GM10248 (cell line): ENCODE measurements around the gene SIX5.
"Not testable (repeated sequence)": the region's sequence is repeated elsewhere in the genome, so short reads cannot be mapped to it uniquely, and the experiment has no call there.

Experiments
- CTCF ChIA-PET: fragments of 300-600 bp; sonication (Branson Sonifier 250); formaldehyde crosslinking; extraction: SDS; loops from one replicate; lab custom pipeline; 2021; ENCODE audit warnings: antibody characterized with exemption; lab: Yijun Ruan, JAX
- POLR2A ChIA-PET: fragments of 350-650 bp; sonication (Branson Sonifier 250); formaldehyde crosslinking; extraction: SDS; loops from one replicate; lab custom pipeline; 2020; ENCODE audit warnings: antibody characterized with exemption; lab: Yijun Ruan, JAX
- DNase-seq: peaks from one replicate; pipeline ENCODE4 v3.0.0; 2012; ENCODE audit errors: extremely low spot score
- CTCF ChIP-seq: IDR thresholded peaks from 2 replicates; pipeline ENCODE4 v1.5.1; 2012; ENCODE audit warnings: mild to moderate bottlenecking, low read depth; ENCODE audit errors: extremely low read depth, missing control alignments, control extremely low read depth

SIX5 gene

DNA sequence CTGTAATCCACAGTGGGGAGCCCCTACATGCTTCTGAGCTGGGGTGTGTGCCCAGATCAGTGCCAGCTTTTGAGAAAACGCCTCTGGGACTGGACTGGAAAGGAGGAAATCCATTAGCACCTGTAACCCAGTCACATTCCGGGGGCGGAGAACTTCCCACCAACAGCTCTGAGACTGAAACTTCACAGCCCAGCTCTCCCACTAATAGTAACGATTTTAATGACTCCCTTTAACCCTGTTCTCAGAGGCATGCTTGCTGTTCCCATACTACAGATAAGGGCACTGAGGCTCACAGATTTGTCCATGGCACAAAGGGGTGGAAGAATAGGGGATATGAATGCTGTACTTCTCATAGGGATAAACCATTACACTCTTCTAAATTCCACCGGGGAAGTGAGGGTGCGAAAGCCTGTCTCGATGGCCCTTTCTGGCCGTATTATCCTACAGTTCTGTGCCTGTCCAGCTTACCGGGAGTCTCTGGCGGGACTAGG, 39.2 kb downstream of the SIX5 start:
- POLR2A ChIA-PET: interaction anchor here (0.6 to 1.5 kb wide), 4 partner anchors 12 to 100 kb away, joined by 3 read pairs; partner anchors contain the start of gene SIX5
- DNase-seq: peak; percentile 61
- TF ChIP-seq CTCF: no peak
- CTCF ChIA-PET: interaction anchor here (1.1 to 3.4 kb wide), 5 partner anchors 11 to 40 kb away, joined by 3 to 17 read pairs (median 8); partner anchors contain the start of genes QPCTL and SIX5

- DNase-seq, POLR2A ChIA-PET, CTCF ChIA-PET: not testable (repeated sequence)
Measured at GRCh38 chr19:45728683-45729082, 40.4 kb downstream of the SIX5 start.

DNA sequence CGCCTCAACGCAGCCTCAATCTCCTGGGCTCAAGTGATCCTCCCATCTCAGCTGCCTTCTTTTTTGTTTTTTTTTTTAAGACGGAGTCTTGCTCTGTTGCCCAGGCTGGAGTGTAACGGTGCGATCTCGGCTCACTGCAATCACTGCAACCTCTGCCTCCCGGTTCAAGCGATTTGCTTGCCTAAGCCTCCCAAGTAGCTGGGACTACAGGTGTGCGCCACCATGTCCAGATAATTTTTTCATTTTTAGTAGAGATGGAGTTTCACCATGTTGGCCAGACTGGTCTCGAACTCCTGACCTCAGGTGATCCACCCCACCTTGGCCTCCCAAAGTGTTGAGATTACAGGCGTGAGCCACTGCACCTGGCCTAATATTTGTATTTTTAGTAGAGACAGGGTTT, 49.0 kb downstream of the SIX5 start:
- CTCF ChIA-PET: interaction anchor here (1.0 to 8.3 kb wide), 5 partner anchors 10 to 143 kb away, joined by 3 to 45 read pairs (median 3); partner anchors contain the start of genes FBXO46, QPCTL, SIX5 and SNRPD2
- DNase-seq, POLR2A ChIA-PET: not testable (repeated sequence)

DNA sequence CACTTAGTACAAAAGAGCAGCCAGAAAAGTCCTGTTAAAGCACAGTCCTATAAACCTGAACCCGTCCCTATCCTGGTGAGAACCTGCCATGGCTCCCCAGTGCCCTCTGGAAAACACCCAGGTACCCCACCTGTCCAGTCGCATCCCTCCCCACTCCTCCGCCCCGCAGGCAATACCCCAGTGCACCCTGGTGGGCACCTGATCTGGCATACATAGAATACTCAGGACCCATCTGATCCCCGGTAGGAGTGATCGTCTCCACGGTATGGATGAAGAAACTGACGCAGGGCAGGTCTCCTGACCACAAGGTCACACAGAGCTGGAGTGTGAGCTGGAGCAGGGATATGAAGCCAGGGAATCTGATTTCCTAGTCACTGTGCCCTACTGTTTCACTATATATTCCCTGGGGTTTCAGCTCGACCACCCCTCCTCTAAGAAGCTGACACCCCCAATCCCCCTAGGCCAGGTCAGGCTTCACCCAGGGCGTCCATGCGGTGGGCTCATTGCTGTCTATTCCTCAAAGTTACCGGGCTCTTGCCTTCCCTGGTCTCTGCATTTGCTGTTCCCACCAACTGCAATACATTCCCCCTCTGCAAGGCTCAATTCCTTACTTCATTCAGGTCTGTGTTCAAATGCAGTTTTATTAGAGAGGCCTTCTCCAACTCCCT, 50.9 kb downstream of the SIX5 start:
- ChIA-PET CTCF (interaction anchor here (0.6 to 8.3 kb wide), 7 partner anchors 12 to 232 kb away, joined by 3 to 45 read pairs (median 4); partner anchors contain the start of genes FBXO46, QPCTL and SNRPD2), POLR2A (interaction anchor here (0.6 to 1.2 kb wide), 2 partner anchors 11 to 18 kb away, joined by 3 to 5 read pairs; no protein-coding TSS in a partner anchor)
- TF ChIP-seq CTCF: no peak
- DNase-seq: no peak

GRCh38 chr19:45717131-45717982, 51.7 kb downstream of the SIX5 start:
- DNase-seq: peak; percentile 98
- POLR2A ChIA-PET: interaction anchor here (0.6 to 1.2 kb wide), 7 partner anchors 12 to 242 kb away, joined by 3 to 13 read pairs (median 3); partner anchors contain the start of genes FBXO46, QPCTL, SIX5 and SNRPD2
- TF ChIP-seq CTCF: peak; percentile 11
- CTCF ChIA-PET: interaction anchor here (0.6 to 8.3 kb wide), 13 partner anchors 11 to 232 kb away, joined by 3 to 45 read pairs (median 4); partner anchors contain the start of genes FBXO46, QPCTL and SNRPD2

DNA sequence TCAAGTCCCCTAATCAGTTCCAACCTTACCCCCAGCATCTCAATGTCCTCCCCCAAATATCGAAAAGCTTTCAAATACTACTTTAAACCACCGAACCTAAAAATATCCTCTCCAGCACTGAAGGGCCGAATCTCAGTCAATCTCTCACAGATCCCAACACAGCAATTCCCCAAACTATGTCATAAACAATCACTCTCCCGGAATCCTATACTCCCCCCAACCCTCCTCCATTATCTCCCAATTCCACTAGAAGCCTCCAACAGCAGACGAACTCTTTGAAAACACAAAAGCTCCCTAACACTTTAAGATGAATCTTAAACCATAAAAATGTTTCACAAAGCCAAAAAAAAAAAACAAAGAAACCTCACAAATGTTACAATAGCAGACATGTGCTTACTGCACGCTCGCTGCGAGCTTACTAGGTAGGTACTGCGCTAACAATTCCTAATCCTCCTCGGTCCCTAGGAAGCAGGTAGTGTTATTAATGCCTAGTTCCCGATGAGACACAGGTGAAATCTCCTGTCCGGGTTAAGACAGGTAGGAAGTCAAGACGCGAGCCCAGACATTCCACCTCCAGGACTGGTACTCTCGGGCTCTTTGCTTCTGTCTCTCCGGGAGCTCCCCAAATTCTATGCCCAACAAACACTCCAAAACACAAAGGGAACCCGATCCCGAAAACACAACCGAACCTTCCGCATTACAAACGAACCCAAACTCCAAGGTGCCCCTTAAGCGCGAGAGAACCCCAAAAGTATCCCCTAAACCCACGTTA, 52.5 kb downstream of the SIX5 start:
- no peak for TF ChIP-seq CTCF
- POLR2A ChIA-PET: interaction anchor here (0.6 to 1.2 kb wide), 6 partner anchors 9 to 241 kb away, joined by 3 to 5 read pairs (median 3); partner anchors contain the start of genes FBXO46, QPCTL and SNRPD2
- DNase-seq: no peak
- CTCF ChIA-PET: interaction anchor here (0.6 to 8.3 kb wide), 12 partner anchors 11 to 231 kb away, joined by 3 to 45 read pairs (median 4); partner anchors contain the start of genes FBXO46, QPCTL and SNRPD2
